Uterus (tissue), 2 donors: ENCODE data around the gene SPIB.

Source experiments
- POLR2A ChIP-seq, 2 donors: fragments of 450-650 bp; IDR thresholded peaks; one replicate each; pipeline ENCODE4 v1.6.1; 2016; ENCODE audit warnings: antibody characterized with exemption in 2 of 2, mild to moderate bottlenecking in 1 of 2, moderate library complexity in 1 of 2
- TF ChIP-seq, protein P1 (sequence below), 4 experiments: fragments of 200-600 bp in 2 of 4; fragments of 450-650 bp in 2 of 4; sonication (generic) in 2 of 4; IDR thresholded peaks; one replicate each; pipeline ENCODE4 v1.5.1; 2016 to 2019; ENCODE audit warnings: antibody characterized with exemption in 4 of 4, mild to moderate bottlenecking in 2 of 4, moderate library complexity in 1 of 4

DNA sequence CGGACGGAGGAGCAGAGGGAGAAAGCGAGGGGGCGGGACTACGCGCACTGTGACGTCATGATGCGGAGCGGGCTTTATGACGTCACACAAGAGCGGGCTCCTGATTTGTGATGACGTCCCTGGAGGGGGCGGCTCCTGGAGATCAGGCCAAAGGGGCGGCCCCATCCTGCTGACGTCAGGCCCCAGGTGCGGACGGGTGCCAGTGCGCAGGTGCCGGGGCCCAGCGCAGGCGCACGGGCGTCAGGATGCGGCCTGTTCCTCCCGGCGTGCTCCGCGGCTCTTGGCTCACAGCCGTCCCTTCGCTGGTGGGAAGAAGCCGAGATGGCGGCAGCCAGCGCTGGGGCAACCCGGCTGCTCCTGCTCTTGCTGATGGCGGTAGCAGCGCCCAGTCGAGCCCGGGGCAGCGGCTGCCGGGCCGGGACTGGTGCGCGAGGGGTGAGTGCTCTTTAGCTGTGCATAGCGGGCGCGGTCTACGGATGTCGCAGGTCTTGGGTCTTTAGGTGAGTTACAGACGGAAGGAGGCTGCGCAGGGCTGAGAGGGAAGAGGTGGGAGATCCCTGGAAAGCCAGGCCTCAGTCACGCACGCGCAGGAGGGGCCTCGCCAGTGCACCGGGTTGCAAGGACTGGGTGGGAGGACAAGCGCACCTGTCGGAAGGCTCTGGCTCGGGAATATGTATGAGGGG, 57.6 kb downstream of the SPIB start, which contains the start of the genes EMC10 and GARIN5A:
- peak; percentile 17 to 64 for TF ChIP-seq POLR2A (IDR thresholded peaks at IDR 0.05)
- TF ChIP-seq, protein P1, sequence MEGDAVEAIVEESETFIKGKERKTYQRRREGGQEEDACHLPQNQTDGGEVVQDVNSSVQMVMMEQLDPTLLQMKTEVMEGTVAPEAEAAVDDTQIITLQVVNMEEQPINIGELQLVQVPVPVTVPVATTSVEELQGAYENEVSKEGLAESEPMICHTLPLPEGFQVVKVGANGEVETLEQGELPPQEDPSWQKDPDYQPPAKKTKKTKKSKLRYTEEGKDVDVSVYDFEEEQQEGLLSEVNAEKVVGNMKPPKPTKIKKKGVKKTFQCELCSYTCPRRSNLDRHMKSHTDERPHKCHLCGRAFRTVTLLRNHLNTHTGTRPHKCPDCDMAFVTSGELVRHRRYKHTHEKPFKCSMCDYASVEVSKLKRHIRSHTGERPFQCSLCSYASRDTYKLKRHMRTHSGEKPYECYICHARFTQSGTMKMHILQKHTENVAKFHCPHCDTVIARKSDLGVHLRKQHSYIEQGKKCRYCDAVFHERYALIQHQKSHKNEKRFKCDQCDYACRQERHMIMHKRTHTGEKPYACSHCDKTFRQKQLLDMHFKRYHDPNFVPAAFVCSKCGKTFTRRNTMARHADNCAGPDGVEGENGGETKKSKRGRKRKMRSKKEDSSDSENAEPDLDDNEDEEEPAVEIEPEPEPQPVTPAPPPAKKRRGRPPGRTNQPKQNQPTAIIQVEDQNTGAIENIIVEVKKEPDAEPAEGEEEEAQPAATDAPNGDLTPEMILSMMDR (IDR thresholded peaks at IDR 0.05), result no peak
